Endometrial microvascular endothelial cells (primary cell): ENCODE data around the gene GDPD5. TPM values are rescaled to one million over a fixed set of nuclear protein-coding genes. Genes with fewer than 3 reads are reported as not detected.
"Not testable (repeated sequence)": the region's sequence is repeated elsewhere in the genome, so short reads cannot be mapped to it uniquely, and the experiment has no call there.

ENCODE experiments used
- in situ Hi-C: cut with HindIII; loops from 2 replicates; pipeline ENCODE4 v1.10.0; 2017; ENCODE audit warnings: low sequenced_read_pairs, low pct_unique_long_range_greater_than_20kb; ENCODE audit errors: inconsistent ontology term
- total RNA-seq: library from RNA; depleted of rRNA; stranded (reverse); fragments of >200 nt; gene quantifications from one replicate; pipeline ENCODE4 v1.2.3, GENCODE V29; 2015; ENCODE audit errors: inconsistent ontology term

Gene GDPD5
- total RNA-seq, 1 donor from 2014 or later = 36.6 TPM

DNA sequence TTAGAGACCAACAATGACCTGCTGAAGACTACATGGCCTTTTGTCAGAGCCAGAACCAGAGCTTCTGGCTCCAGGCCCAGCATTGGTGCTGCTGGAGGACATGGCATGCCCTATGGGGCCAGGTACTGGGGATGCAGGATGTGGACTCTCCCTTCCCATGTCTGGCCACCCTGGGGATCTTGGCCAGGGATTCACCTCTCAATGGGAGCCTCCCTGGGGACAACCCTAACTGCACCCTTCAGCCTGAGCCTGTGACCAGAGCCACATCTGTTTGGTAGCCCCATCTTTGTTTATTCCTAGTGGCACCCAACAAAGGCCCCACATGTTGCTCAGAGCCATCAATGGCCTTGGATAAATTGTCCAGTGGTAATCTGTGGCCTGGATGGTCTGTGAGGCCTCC is 98.6 kb downstream of the GDPD5 start:
- in situ Hi-C loops = no loop called here

DNA sequence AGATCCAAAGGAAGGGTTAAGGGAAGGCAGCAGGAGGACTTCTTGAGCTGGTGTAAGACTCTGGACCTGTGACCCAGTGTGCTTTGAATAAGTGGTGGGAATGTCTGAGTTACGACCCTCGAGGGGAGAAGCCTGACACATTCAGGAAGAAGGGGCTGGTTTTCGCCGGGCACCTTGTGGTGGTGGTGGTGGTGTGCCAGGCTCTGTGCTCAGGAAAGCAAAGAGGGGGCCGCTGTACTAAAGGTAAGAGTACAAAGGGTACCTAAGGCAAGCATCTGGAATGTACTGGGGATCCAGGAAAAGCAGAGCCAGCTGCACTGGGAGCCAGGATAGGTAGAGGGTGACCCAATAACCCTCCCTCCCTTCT is 99.0 kb downstream of the GDPD5 start:
- in situ Hi-C loops = no loop called here

- in situ Hi-C loops = no loop called here
These were observed 100.3 kb downstream of the GDPD5 start for GRCh38 chr11:75425422-75425821.

- in situ Hi-C loops = no loop called here
These were observed 101.3 kb downstream of the GDPD5 start for GRCh38 chr11:75424396-75424795.

- in situ Hi-C loops = no loop called here
These were observed 102.0 kb downstream of the GDPD5 start for GRCh38 chr11:75423721-75424120.

DNA sequence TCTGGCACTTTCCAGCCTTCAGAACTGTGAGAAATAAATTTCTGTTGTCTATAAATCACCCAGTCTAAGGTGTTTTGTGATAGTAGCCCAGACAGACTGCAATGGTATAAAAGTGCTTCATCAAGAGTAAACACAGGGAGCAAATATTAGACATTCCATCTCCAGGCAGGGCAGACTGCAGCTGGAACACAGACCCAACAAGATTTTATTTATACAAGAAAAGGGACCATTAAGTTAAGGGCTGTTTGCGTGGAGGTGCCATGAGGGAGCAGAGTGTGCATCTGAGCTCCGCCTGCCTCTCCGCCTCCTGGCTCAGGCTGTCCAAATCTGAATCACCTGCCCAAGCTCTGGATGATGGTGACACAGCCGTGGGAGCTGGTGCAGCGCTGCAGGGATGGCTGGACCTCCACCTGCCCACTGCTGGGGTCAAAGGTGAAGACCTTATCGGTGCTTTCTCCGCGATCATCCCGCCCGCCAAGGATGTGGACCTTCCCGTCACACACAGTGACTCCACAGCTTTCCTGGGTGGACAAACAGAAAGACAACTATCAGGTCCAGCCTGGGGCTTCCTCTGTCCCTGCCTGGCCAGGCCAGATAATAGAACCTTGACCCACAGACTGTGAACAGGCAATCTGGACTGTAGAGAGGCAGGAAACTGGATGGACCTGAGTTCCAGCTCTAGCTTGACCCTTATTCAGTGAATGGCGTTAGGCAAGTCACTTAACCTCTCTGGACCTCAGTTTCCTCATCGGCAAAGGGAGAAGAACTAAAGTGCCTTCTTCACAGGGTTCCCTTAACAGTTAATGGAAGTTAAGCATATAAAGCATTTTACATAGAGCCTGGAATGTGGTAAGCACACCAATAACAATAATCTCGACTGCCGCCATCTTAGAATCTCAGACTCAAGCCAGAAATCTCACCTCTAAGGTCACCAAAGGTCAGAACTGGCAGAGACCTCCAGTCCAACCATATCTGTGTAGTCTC is 103.2 kb downstream of the GDPD5 start:
- in situ Hi-C loops = no loop called here

DNA sequence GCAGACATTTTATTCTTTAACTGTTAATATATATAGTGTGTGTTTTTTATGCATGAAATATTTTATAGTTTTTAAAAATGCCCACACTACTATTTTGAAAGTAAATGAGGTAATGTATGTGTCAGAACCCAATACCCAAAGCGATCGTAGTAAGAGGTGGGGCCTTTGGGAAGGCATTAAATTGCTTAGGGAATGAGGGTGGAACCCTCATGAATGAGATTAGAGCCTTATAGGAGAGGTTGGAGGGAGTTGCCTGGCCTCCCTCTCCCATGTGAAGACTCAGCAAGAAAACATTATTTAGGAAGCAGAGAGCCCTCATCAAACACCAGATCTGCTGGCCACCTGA is 103.9 kb downstream of the GDPD5 start:
- in situ Hi-C loops = no loop called here

- in situ Hi-C loops = no loop called here
These were observed 104.6 kb downstream of the GDPD5 start for GRCh38 chr11:75421035-75421602.

DNA sequence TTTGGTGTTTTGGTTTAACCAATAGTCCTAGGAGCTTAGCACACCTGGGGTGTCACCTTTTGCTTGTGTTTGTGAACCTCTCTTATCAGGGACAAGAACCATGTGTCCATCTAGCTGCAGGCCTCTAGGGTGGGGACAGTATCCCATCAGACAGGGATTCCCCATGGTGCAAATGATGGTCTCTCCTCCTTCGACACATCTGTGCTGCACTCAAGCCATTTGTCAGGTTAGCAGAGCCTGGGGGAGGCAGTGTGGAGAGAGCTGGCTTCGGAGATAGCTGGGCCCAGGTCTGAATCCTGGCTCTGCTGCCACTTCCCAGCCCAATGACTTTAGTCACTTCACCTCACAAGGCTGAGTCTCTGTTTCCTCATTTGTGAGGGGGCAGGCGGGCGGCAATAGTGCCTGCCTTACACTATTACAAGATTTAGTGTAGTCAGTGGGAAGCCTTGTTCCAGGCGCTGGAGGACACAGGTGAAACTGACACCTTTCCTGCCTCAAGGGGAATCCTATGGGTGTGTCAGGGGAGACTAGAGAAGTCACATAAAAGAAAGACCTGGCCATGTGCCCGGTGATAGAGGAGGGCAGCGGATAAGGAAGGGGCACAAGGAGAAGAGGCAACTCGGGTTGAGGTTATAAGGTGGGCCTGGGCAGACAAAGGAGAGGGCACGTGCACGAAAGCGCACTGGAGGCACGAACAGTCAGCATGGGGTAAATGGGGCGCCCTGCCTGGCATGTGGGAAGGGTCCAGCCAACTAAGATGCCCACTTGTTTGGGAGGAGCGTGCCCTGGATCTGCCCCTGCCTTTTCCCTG is 105.3 kb downstream of the GDPD5 start:
- in situ Hi-C loops = no loop called here

GRCh38 chr11:75413864-75414263 is 111.9 kb downstream of the GDPD5 start:
- in situ Hi-C loops = no loop called here

- in situ Hi-C loops = not testable (repeated sequence)
These were observed 112.6 kb downstream of the GDPD5 start for GRCh38 chr11:75413146-75413545.

DNA sequence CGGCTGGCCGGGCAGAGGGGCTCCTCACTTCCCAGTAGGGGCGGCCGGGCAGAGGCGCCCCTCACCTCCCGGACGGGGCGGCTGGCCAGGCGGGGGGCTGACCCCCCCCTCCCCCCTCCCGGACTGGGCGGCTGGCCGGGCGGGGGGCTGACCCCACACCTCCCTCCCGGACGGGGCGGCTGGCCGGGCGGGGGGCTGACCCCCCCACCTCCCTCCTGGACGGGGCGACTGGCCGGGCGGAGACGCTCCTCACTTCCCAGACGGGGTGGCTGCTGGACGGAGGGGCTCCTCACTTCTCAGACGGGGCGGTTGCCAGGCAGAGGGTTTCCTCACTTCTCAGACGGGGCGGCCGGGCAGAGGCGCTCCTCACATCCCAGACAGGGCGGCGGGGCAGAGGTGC is 115.8 kb downstream of the GDPD5 start:
- in situ Hi-C loops = loop anchor here (10.0 kb wide), 1 partner anchor 135 kb away; no protein-coding TSS in a partner anchor

GRCh38 chr11:75408957-75409219 is 116.9 kb downstream of the GDPD5 start:
- in situ Hi-C loops = loop anchor here (10.0 kb wide), 1 partner anchor 134 kb away; no protein-coding TSS in a partner anchor

DNA sequence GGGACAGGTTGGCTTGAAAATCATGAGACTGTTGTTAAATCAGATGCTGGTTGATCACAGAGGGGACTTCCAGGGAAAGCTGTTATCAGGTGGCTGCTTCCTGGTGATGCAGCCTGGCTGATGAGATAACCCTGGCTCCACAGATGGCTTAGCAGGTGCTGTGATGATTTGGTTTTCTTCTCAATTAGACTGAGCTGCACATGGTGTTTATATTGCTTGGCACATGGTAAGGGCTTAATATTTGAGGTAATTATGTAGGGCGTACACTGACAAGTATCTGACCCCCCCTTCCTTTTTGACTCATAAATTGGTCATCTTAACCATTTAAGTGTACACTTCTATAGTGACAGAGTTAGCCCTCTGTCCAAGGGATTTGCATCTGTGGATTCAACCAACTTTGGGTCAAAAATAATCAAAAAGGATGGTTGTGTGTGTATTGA is 119.4 kb downstream of the GDPD5 start:
- in situ Hi-C loops = loop anchor here (10.0 kb wide), 1 partner anchor 132 kb away; no protein-coding TSS in a partner anchor

- in situ Hi-C loops = loop anchor here (10.0 kb wide), 1 partner anchor 129 kb away; no protein-coding TSS in a partner anchor
These were observed 121.6 kb downstream of the GDPD5 start for GRCh38 chr11:75403983-75404658.

- in situ Hi-C loops = loop anchor here (10.0 kb wide), 1 partner anchor 128 kb away; no protein-coding TSS in a partner anchor
These were observed 122.7 kb downstream of the GDPD5 start for GRCh38 chr11:75403037-75403436.

- in situ Hi-C loops = loop anchor here (10.0 kb wide), 1 partner anchor 127 kb away; no protein-coding TSS in a partner anchor
These were observed 123.6 kb downstream of the GDPD5 start for GRCh38 chr11:75402002-75402773.
